AG04449 (cell line): Measurements from ENCODE around the gene ARSD.
A peak's percentile ranks its signal among the peaks of the same experiment; 100 is the strongest.
"Not testable (repeated sequence)": the region's sequence is repeated elsewhere in the genome, so short reads cannot be mapped to it uniquely, and the experiment has no call there.

Source experiments
- CTCF ChIA-PET: fragments of 350-600 bp; formaldehyde crosslinking; extraction: SDS; loops from one replicate; lab custom pipeline; 2021; ENCODE audit warnings: antibody characterized with exemption; lab: Yijun Ruan, JAX
- POLR2A ChIA-PET: fragments of 400-600, 350-600 bp; formaldehyde crosslinking; extraction: SDS; loops from one replicate; lab custom pipeline; 2020; ENCODE audit warnings: antibody characterized with exemption, inconsistent platforms; lab: Yijun Ruan, JAX
- DNase-seq: peaks from one replicate; pipeline ENCODE4 v3.0.0-alpha.2; 2010; ENCODE audit warnings: low read depth, low spot score
- H3K4me3 ChIP-seq: 2 replicates; pipeline ENCODE4 v1.5.1; 2011; ENCODE audit warnings: low read depth, mild to moderate bottlenecking, control low read depth, low read length
- CTCF ChIP-seq: IDR thresholded peaks from one replicate; pipeline ENCODE4 v1.5.1; 2011; ENCODE audit warnings: mild to moderate bottlenecking, moderate library complexity, low read length, control low read depth, inconsistent platforms; ENCODE audit not compliant: insufficient read depth; ENCODE audit errors: missing control alignments

ARSD gene

DNA sequence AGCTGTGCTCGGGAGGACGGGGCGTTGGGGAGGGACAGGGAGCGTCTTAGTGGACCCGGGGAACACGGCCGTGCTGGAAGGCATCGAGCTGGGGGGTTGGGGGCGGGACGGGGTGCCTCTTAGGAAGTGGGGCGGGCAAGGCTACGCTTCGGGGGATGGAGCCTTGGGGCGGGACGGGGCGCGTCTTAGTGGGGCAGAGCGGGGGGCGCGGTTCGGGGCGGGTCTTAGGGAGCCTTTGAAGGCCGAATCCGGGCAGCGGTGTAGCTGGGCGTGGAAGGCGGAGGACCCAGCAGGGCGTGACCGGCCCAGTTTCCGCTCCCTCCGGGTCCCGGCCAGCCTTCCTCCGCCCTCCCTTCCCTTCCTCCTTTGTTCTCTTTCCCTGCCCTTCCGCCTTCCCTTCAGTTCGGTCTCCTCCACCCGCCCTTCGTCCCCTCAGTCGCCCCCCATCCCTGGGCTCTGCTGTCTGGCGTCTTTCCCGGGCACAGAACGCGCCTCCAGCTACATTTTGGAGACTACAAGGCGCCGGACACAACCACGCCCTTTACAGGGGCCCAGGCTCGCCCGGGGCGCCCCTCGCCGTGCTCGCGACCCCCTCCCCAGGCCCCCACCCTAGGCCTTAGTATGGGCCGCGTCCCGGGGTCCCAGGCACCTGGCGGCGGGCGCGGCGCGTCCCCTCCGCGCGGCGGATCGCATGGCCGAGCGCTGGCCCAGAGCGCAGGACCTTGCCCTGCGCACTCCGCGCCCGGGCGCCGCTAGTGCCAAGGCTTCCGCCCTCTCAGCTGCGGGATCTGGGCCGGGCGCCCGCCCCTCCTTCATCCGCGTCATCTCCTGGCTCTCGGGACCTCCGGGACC, at the start of gene ARSD:
TSS of gene ARSD (minus strand) at position 757 of the 852 bp plus-strand sequence. CDS start at position 693, 64 bp downstream.
- peak; percentile 19 for DNase-seq
- POLR2A ChIA-PET = interaction anchor here (1.4 kb wide), 1 partner anchor 35 kb away, joined by 3 read pairs; a partner anchor contains a TSS
- TF ChIP-seq CTCF = no peak
- H3K4me3 ChIP-seq = peak within 1 kb of the TSS; percentile 62
- CTCF ChIA-PET = no interaction called here

GRCh38 chrX:2978639-2979038, 49.5 kb upstream of the ARSD start:
- H3K4me3 ChIP-seq, POLR2A ChIA-PET, CTCF ChIA-PET, DNase-seq: not testable (repeated sequence)

DNA sequence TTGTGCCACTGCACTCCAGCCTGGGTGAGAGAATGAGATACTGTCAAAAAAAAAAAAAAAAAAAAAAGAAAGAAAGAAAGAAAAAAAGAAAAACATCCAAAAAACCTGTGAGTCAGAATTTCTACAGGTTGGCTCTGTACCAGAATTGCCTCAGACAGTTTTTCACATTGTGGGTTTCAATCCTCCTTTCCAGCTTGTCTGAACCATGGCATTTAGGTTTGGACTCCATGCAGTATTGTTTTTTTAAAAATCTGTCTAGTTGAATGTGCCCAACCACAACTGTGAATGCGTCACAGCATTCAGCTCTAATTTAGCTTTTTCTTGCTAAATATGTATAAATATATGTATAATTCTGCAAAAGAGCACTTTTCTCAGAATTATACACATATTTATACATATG, 45.8 kb upstream of the ARSD start:
- TF ChIP-seq CTCF = no peak
- ChIA-PET POLR2A (no interaction called here), CTCF (no interaction called here)
- H3K4me3 ChIP-seq = no peak overlapping the region
- DNase-seq = no peak

DNA sequence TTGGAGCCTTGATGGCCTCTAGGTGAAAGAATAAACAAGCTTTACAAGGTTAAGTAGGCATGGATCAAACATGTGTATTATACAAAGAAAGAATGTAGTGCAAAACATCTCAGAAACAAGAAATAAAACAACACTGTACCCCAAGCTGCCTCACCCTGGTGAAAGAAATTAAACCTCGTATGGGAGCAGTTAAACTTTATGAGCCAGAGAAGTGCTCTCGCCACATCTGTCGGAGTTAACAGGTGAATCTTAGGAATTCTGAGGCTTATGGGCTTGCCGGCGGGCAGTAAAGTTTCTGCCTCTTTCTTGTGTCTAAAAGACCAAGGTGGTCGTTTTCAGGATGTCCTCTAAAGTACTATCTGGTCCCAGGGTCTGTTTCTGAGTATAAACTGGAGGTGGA, 43.3 kb upstream of the ARSD start:
- no peak for TF ChIP-seq CTCF
- CTCF ChIA-PET = no interaction called here
- POLR2A ChIA-PET = no interaction called here
- no peak for DNase-seq
- no peak overlapping the region for H3K4me3 ChIP-seq

- no peak for DNase-seq
- CTCF ChIA-PET = interaction anchor here (1.5 kb wide), 1 partner anchor 581 kb away, joined by 3 read pairs; no protein-coding TSS in a partner anchor
Measured at GRCh38 chrX:2969021-2969420, 39.9 kb upstream of the ARSD start.

More at GRCh38 chrX:2969021-2969420, 39.9 kb upstream of the ARSD start:
- H3K4me3 ChIP-seq = no peak overlapping the region
- POLR2A ChIA-PET = no interaction called here
- TF ChIP-seq CTCF = no peak
